WI38 (cell line): ENCODE results near the gene CACNB1.

Source experiments
- H3K4me3 ChIP-seq: 2 replicates; pipeline ENCODE4 v1.5.1; 2011; ENCODE audit warnings: low read depth, mild to moderate bottlenecking, control low read depth, low read length
- CTCF ChIP-seq: IDR thresholded peaks from 2 replicates; pipeline ENCODE4 v1.5.1; 2012; ENCODE audit warnings: low read depth, mild to moderate bottlenecking, control low read depth, low read length

CACNB1 gene

GRCh38 chr17:39199820-39200069 is 2.3 kb upstream of the CACNB1 start:
- TF ChIP-seq CTCF = no peak
- peak overlapping the region; percentile 97 for H3K4me3 ChIP-seq

GRCh38 chr17:39198186-39198566 is 707 bp upstream of the CACNB1 start:
- H3K4me3 ChIP-seq = peak overlapping the region; percentile 66; the same call in 1 of the 2 replicates

GRCh38 chr17:39196808-39197291 is 619 bp downstream of the CACNB1 start:
- TF ChIP-seq CTCF = no peak
- peak overlapping the region; percentile 66 for H3K4me3 ChIP-seq

More at GRCh38 chr17:39198186-39198566, 707 bp upstream of the CACNB1 start:
- TF ChIP-seq CTCF = no peak

GRCh38 chr17:39196241-39196807 is 1.1 kb downstream of the CACNB1 start:
- H3K4me3 ChIP-seq = peak overlapping the region; percentile 66
- TF ChIP-seq CTCF = no peak

DNA sequence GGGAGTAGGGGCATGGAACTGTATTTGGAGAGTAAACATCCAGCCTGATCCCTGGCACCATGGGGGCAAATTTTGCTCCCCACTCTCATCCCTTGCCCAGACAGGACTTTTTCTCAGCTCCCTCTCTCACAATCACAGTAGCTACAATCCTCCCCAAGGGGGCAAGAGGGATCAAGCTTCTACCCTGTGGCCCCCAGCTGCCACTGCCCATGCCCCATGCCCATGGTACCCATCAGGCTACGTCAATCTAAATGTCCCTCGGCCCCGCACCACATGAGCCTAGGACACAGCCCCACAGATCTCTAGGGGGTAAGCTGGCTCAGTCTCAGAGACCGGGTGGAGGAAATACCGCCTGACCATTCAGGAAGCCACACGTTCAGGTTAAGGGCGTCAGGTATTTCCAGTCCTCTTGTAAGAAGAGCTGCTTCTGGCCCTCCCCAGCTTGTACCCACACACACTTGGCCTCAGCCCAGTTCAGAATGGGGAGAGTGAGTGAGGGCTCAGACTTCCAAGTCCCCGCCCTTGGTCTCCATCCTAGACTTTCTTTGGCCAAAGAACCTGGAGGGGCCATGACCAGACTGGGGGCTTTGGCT is 1.8 kb downstream of the CACNB1 start:
- TF ChIP-seq CTCF = no peak
- peak overlapping the region; percentile 66; the same call in 1 of the 2 replicates for H3K4me3 ChIP-seq

- no peak for TF ChIP-seq CTCF
- no peak overlapping the region for H3K4me3 ChIP-seq
These were observed 2.4 kb downstream of the CACNB1 start for GRCh38 chr17:39194985-39195524.

DNA sequence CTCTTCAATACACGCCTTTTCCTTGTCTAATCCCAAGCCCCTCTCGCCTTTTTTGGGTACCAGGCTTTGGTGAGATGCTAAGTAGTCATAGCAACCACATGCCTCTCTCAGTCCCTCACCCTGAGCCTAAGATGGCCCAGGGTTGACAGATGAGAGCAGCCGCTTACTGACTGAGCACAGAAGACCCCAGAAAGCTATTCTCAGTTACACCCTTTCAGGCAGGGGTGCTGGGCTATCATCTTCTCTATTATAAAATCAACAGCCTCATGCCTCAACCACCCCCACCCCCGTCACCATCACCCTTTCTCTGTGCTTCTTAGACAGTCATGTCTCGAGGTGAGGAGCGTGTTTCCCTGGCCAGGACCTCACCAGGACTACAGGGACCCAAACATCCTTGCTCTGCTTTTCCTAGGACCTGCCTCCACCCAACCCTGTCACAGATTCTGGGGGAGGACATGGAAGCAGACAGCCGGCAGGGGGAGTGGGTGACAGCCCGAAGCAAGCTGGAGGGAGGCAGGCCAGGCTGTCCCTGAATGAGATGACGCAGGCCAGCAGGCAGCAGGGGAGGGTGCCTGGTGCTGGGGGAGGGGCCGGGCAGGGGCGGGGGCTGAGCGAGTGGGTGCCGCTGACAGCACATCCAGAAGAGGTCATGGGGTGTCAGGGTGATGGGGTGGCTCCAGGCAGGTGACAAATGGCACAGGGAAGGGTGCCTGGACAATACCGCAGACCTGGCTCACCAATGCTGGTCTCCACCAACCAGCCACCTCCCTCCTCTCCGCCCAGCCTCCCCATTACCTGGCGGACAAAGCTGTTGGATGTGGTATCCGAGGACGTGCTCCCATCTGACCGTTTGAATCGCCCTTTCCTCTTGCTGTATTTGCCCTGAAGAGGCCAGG is 3.1 kb downstream of the CACNB1 start:
- H3K4me3 ChIP-seq = no peak overlapping the region

More for the DNA sequence above, 3.1 kb downstream of the CACNB1 start:
- peak; percentile 42 for TF ChIP-seq CTCF
